Measurements from ENCODE around the gene HECW1.

DNA sequence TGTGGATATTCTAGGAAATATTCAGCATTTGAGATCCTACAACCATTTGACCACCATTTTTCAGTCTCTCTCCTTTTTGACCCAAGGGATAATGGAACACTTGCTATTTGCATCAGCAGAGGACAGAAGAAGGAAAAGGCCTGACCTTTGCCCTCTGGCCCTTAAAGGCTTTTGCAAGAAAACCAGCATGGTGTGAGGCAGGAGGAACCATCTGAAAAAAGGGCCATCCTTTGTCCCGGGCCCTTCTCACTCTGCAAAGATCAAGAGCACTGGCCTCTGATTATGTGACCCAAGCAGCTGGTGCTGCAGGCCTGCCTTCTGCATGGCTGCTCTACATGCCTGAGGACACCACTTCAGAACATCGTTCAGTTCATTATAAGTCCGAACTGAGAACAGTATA is 337.1 kb downstream of the HECW1 start:
- TF ChIP-seq POLR2AphosphoS5 (IDR thresholded peaks at IDR 0.05; ENCODE audit: low read depth, low read length), result no peak
- TF ChIP-seq TAF1 (IDR thresholded peaks at IDR 0.05; ENCODE audit: low read depth, low read length), result no peak

All from GM12891 (cell line).